HCEC 1CT (cell line): ENCODE measurements around the gene CUL3.

Source experiments
- DNase-seq: peaks from one replicate; pipeline ENCODE4 v3.0.0-alpha.2; 2017

Gene CUL3

DNA sequence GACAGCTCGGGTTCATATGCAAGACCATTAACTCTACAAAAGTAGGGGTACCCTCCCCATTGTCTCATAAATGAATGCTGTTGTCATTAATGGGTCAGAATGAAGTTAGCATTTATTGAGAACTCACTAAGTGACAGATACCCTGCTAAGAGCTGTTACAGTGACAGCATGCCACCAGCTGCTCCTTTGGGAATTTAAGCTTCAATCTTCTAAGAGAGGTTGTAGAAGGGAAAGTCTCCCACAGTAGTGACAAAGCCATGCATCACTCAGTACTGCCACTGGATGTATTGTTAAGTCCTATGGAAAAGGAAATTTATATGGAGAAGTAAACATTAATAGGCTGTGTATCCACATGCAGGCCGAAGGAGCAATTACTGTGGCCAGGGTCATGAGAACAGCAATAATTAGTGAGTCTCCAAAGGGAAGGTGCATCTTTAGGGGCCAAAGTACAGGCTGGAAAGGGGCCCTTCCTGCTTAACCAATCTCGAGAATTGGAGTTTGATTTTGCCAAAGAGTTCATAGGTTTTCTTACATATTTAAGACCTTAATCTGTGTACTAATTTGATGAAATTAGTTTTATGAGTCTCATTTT lies 118.8 kb downstream of the CUL3 start:
- DNase-seq, result no peak

DNA sequence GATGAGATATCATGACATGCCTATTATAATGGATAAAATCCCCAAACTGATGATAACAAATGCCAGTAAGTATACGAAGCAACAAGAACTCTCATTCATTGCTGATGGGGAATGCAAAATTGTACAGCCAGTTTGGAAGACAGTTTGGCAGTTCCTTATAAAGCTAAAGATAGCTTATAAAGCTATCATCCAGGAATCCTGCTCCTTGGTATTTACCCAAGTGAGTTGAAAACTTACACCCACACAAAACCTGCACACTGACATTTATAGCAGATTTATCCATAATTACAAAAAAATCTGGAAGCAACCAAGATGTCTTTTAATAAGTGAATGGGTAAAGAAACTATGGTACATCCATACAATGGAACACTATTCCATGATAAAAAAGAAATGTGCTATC lies 123.8 kb downstream of the CUL3 start:
- DNase-seq, result no peak

DNA sequence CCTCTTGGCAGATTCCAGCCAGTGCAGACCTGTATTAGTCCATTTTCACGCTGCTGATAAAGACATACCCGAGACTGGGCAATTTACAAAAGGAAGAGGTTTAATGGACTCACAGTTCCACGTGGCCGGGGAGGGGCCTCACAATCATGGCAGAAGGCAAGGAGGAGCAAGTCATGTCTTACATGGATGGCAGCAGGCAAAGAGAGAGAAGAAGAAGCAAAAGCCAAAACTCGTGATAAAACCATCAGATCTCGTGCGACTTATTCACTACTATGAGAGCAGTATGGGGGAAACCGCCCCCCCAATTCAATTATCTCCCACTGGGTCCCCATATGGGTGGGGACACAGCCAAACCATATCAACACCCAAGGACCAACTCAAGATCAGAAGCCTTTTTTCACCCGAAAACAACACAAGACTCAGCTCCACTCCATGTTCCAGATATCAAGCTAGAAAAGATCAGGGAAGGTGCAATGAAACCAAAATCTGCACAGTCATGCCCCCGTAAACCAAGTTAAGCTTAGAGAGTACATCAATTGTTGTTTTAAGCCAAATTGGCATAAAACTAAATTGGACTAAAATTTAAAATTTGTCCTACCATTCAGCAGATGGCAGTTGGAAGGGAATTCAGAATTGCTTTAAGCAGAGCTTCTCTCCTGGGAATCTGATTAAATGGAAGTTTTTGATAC lies 127.6 kb downstream of the CUL3 start:
- DNase-seq, result no peak

GRCh38 chr2:224453892-224454291 lies 131.3 kb downstream of the CUL3 start:
- DNase-seq, result no peak

GRCh38 chr2:224449212-224450147 lies 135.7 kb downstream of the CUL3 start:
- DNase-seq, result peak; percentile 14

DNA sequence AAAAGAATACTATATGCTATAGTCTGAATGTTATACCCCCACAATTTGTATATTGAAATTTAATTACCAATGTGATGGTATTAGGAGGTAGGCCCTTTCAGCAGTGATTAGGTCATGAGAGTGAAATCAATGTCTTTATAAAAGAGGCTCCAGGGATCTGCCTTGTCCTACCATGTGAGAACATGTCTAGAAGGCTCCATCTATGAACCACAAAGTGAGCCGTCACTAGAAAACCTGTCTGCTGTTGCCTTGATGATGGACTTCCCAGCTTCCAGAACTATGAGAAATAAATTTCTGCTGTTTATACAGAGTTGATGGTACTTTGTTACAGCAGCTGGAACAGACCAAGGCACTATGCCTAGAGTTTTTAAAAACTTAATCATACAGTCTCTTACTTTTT lies 136.9 kb downstream of the CUL3 start:
- DNase-seq, result no peak

- DNase-seq, result no peak
Measured at GRCh38 chr2:224444783-224445182, 140.4 kb downstream of the CUL3 start.

DNA sequence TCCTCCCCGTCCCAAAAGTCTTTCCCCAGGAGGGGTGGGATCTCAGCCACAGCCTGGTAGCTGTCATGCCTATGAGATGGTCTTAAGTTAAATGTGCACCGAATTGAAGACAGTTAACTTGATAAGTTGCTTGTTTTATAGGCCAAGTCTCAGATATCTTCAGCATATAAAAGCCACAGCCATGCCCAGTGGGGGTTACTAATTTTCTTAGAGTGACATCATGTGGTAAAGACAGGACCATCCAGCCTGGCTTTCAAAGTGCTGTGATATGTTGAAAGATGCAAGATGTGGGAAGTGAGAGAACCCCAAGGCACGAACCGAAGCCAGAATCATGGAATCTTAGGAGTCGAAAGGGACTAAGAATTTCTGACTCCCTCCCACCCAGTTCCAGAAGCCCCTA lies 141.1 kb downstream of the CUL3 start:
- no peak for DNase-seq

DNA sequence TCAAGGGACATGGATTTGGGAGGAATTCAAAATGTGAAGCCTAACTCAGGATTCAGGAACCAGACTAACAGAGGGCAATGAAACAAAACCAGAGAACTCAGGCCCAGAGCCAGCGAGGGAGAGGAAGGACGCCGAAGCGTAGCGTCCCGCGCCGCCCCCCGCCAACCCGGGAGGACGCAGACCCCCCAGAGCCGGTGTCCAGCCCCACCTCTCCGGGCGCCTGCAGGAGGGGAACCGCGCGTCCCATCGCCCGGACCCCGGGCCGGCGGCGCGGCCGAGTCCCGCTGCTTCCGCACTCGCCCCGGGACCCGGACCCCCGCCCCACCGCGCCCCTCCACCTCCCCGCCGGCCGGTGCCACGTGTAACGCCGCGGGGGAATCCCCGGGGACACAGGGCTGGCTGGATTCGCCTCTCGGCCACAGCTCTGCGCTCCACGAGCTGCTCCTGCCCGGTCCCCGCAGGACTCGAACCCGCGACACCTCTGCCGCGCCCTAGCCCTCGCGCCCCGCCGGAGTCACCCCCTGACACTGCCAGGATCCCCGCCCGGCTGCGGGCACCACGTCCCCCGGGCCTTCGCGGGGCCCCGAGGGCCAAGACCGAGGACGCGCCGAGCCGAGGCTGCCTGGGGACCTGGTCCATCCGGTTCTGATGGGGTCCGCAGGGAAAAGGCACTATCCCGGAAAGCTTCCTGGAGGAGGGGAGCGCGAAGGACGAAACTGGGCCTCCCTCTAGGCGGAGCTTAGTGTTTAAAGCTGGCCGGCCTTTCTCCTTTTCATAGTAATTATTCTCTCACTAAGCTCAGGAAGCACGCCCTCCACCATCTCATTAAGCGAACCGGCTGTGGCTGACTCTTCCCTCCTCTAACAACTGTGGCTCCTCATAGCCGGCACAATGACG lies 142.8 kb downstream of the CUL3 start:
- no peak for DNase-seq

DNA sequence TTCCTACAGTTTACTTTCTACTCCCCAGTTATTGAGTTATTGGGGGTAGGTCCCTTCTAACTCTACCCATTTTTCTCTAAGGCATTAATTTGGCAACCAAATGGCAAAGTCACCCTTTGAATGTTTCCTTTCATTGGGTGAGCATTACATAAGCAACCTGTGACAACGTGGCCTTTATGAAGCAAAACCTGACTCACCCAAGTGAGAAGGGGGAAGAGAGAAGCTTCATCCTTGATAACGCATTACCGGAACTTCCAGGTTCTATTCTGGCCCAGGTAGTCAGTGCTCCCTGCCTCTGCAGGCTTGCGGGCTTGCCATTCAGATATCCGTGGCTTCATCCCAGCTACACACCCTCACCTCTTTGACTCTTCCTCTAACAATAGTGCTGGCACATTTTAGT lies 144.2 kb downstream of the CUL3 start:
- DNase-seq, result no peak

DNA sequence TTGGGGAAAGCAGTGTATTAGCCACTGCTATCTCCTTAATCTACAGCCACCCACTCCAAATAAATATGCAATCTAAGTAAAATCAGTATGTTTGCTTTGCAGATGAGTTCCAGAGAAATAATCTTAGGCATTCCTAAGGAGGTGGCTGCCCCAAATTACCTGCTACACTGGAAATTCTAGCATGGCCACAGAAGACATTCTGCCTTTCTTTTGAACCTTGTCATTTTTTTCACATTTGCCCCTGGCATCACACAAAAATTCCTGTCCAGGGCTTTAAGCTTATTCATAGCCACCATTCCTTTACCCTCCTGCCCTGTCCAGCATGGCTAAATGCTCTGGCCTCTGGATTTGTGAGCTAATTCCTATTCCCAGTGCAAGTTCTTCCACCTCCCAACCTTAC lies 146.4 kb downstream of the CUL3 start:
- DNase-seq, result no peak

DNA sequence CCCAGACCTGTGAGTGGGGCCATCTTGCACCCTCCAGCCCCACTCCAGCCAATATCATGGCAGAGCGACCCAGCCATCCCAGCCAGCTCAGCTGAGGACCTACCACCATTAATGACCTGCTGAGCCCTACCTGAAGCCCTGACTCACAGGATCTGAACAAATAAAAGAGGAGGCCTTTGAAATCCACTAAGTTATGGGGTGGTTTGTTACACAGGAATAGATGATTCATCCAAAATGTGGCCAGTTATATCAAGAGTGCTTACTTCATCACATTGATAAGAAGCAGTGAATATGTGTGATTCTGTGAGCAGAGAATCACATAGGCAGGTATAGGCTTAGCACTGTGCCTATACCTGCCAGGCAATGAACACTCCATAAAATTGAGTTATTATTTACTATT lies 148.5 kb downstream of the CUL3 start:
- DNase-seq, result no peak

DNA sequence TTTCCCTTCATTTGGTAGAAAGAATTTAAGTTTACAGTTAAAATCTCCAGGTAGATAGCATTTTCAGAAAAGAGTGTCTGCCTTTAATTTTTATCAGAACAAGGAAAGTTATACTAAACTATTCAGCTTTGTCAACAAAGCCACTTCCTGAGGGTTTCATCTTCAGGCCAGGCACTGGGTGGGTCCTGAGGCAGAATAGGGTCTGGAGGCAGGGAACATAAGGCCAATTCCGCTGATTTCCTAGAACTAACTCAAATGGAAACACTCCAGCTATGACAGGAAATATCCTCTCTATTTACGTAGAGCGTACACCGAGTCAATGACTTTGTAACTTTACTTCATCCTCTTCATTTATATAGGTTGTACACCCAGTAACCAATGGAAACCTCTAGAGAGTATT lies 150.5 kb downstream of the CUL3 start:
- no peak for DNase-seq

DNA sequence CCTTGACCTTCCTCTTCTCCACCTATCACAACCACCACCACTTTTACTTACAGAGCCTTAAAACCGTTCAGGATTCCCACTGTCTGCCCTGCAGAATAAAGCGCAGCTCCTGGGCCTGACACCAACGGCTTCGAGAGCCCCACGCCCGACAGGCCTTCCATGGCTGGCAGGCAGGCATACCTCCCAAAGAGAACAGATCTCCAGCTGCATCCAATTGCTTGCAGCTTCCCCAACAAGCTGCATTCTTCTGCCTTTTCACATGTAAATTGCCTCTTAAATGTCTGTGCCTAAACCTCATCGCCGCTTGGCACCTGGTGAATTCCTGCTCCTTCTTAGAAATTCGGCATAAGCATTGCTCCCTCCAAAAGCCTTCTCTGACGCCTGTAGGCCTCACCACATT lies 151.7 kb downstream of the CUL3 start:
- DNase-seq, result no peak

DNA sequence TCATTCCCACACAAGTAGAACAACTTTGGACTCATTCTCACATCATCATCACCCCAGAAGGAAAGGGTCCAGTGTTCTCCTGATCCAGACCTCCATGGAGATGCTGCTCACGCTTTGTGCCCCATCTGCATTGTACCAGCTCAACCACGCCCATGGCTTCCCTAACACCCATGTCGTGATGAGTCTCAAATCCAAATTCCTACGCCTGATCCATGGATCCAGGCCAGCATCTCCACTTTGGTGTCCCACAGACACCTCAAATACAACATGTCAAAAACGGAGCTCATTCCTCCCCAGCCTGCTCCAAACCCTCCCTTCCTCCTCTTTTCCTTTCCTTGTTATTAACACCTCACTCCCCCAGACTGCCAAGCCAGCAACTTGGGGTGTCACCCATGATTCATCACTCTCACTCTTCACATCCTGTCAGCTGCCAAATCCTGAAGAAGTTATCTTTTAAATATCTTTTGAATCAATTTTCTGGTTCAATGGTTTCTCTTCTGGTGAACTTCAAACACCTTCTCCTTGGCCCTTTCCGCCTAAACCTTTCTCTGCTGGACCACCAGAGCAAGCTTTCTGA lies 153.1 kb downstream of the CUL3 start:
- DNase-seq, result no peak

- DNase-seq, result no peak
Measured at GRCh38 chr2:224429441-224429810, 155.7 kb downstream of the CUL3 start.

DNA sequence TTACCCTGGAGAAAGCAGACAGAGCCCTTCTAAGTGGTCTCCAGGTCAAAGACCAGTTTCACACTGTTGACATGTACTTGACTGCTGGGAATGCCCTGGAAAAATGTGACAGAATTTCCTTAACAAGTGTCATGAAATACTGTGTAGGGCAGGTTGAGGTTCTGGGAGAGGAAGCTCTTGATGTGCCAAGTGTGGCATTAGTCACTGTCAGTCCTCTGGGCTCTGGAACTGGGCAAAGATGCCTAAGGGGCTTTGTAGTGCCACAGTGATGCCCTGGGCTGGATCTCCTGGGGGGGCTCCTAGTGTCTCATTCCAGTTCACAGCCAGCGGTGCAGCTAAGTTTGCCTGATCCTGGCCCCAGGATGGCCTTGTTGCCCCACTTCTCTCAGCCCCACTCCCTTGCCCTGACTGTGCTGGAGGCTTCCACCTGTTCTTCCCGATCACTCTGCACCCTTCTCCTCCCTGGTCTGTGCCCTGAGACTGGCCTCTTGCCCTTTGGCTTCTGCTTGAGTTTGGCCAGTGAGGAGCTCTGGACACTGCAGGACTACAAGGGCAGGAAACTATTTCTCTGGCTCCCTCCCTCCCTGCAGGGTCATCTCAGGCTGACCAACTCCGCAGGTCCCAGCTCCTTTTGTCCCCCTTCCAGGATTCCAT lies 156.2 kb downstream of the CUL3 start:
- DNase-seq, result no peak

- DNase-seq, result no peak
Measured at GRCh38 chr2:224427471-224427870, 157.7 kb downstream of the CUL3 start.

- DNase-seq, result no peak
Measured at GRCh38 chr2:224426656-224427055, 158.5 kb downstream of the CUL3 start.

GRCh38 chr2:224421065-224421464 lies 164.1 kb downstream of the CUL3 start:
- no peak for DNase-seq
